Liver (tissue), 3 donors: ENCODE results near the gene SLA2.

Source experiments
- GABPA ChIP-seq, 2 donors: IDR thresholded peaks in 1 of 2; conservative IDR thresholded peaks in 1 of 2; 2 replicates each; pipeline ENCODE4 v1.6.1; 2016; ENCODE audit warnings: antibody characterized with exemption in 2 of 2, mild to moderate bottlenecking in 1 of 2, moderate library complexity in 1 of 2
- RAD21 ChIP-seq, 2 donors: IDR thresholded peaks; 2 replicates each; pipeline ENCODE4 v1.6.1; 2016; ENCODE audit warnings: antibody characterized with exemption in 2 of 2, mild to moderate bottlenecking in 2 of 2
- TAF1 ChIP-seq: conservative IDR thresholded peaks from 2 replicates; pipeline ENCODE4 v1.6.1; 2016; ENCODE audit warnings: antibody characterized with exemption, mild to moderate bottlenecking
- YY1 ChIP-seq: IDR thresholded peaks from 2 replicates; pipeline ENCODE4 v1.6.1; 2016; ENCODE audit warnings: antibody characterized with exemption, mild to moderate bottlenecking
- TF ChIP-seq, protein P1 (sequence below): IDR thresholded peaks from 2 replicates; pipeline ENCODE4 v1.6.1; 2016; ENCODE audit warnings: antibody characterized with exemption, mild to moderate bottlenecking
- TF ChIP-seq, protein P2 (sequence below): fragments of 150-350 bp; IDR thresholded peaks from 2 replicates; pipeline ENCODE4 v1.5.1; 2017; ENCODE audit warnings: improper control_type of control experiment, low read depth, low read length; ENCODE audit not compliant: missing input control
- TF ChIP-seq, protein P3 (sequence below): IDR thresholded peaks from 2 replicates; pipeline ENCODE4 v1.6.1; 2016; ENCODE audit warnings: antibody characterized with exemption
- TF ChIP-seq, protein P4 (sequence below): IDR thresholded peaks from 2 replicates; pipeline ENCODE4 v1.6.1; 2016; ENCODE audit warnings: antibody characterized with exemption
- donor health status: healthy.
- donor health status: healthy.

DNA sequence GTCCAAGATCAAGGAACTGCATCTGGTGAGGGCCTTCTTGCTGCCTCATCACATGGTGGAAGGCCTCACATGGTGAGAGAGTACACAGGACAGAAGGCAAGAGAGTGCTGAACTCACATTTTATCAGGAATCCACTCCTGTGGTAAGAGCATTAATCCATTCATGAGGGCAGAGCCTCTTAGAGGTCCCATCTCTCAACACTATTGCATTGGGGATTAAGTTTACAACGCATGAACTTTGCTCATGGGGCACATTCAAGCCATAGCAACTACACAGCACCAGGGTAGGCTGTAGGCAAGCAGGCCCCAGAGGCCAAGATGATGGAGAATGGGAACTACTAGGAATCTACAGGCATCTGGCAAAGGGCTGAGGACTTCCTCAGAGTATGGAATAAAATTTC lies 82.6 kb downstream of the SLA2 start:
- TF ChIP-seq, protein P1, sequence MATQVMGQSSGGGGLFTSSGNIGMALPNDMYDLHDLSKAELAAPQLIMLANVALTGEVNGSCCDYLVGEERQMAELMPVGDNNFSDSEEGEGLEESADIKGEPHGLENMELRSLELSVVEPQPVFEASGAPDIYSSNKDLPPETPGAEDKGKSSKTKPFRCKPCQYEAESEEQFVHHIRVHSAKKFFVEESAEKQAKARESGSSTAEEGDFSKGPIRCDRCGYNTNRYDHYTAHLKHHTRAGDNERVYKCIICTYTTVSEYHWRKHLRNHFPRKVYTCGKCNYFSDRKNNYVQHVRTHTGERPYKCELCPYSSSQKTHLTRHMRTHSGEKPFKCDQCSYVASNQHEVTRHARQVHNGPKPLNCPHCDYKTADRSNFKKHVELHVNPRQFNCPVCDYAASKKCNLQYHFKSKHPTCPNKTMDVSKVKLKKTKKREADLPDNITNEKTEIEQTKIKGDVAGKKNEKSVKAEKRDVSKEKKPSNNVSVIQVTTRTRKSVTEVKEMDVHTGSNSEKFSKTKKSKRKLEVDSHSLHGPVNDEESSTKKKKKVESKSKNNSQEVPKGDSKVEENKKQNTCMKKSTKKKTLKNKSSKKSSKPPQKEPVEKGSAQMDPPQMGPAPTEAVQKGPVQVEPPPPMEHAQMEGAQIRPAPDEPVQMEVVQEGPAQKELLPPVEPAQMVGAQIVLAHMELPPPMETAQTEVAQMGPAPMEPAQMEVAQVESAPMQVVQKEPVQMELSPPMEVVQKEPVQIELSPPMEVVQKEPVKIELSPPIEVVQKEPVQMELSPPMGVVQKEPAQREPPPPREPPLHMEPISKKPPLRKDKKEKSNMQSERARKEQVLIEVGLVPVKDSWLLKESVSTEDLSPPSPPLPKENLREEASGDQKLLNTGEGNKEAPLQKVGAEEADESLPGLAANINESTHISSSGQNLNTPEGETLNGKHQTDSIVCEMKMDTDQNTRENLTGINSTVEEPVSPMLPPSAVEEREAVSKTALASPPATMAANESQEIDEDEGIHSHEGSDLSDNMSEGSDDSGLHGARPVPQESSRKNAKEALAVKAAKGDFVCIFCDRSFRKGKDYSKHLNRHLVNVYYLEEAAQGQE, result no peak
- TF ChIP-seq, protein P2, sequence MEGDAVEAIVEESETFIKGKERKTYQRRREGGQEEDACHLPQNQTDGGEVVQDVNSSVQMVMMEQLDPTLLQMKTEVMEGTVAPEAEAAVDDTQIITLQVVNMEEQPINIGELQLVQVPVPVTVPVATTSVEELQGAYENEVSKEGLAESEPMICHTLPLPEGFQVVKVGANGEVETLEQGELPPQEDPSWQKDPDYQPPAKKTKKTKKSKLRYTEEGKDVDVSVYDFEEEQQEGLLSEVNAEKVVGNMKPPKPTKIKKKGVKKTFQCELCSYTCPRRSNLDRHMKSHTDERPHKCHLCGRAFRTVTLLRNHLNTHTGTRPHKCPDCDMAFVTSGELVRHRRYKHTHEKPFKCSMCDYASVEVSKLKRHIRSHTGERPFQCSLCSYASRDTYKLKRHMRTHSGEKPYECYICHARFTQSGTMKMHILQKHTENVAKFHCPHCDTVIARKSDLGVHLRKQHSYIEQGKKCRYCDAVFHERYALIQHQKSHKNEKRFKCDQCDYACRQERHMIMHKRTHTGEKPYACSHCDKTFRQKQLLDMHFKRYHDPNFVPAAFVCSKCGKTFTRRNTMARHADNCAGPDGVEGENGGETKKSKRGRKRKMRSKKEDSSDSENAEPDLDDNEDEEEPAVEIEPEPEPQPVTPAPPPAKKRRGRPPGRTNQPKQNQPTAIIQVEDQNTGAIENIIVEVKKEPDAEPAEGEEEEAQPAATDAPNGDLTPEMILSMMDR, result no peak
- TF ChIP-seq RAD21 (IDR thresholded peaks at IDR 0.05) (no peak), TAF1 (no peak), GABPA (IDR thresholded peaks at IDR 0.05 in 1 of 2, conservative IDR thresholded peaks at IDR 0.05 in 1 of 2) (no peak), YY1 (no peak)
- TF ChIP-seq, protein P3, sequence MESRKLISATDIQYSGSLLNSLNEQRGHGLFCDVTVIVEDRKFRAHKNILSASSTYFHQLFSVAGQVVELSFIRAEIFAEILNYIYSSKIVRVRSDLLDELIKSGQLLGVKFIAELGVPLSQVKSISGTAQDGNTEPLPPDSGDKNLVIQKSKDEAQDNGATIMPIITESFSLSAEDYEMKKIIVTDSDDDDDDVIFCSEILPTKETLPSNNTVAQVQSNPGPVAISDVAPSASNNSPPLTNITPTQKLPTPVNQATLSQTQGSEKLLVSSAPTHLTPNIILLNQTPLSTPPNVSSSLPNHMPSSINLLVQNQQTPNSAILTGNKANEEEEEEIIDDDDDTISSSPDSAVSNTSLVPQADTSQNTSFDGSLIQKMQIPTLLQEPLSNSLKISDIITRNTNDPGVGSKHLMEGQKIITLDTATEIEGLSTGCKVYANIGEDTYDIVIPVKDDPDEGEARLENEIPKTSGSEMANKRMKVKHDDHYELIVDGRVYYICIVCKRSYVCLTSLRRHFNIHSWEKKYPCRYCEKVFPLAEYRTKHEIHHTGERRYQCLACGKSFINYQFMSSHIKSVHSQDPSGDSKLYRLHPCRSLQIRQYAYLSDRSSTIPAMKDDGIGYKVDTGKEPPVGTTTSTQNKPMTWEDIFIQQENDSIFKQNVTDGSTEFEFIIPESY, result no peak
- TF ChIP-seq, protein P4, sequence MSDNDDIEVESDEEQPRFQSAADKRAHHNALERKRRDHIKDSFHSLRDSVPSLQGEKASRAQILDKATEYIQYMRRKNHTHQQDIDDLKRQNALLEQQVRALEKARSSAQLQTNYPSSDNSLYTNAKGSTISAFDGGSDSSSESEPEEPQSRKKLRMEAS, result no peak
